ENCODE results near the gene RSRC2. TPM values are rescaled to one million over a fixed set of nuclear protein-coding genes. Genes with fewer than 3 reads are reported as not detected.
A peak's percentile ranks its signal among the peaks of the same experiment; 100 is the strongest.
"Not testable (repeated sequence)": the region's sequence is repeated elsewhere in the genome, so short reads cannot be mapped to it uniquely, and the experiment has no call there.

Gene RSRC2
- total RNA-seq, 1 donor from 2014 or later = 31.7 TPM

GRCh38 chr12:122484385-122484784, 42.4 kb downstream of the RSRC2 start:
- not testable (repeated sequence) for ATAC-seq

DNA sequence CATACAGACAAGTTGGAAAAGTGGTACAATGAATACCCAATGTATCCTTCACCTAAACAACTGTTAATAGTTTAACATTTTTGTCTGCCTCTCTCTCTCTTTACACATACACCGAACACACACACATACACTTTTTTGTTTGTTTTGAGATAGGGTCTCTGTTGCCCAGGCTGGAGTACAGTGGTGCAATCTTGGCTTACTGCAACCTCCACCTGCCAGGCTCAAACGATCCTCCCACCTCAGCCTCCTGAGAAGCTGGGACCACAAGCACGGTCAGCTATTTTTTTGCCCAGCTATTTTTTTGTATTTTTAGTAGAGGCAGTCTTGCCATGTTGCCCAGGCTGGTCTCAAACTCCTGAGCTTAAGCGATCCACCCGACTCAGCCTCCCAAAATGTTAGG, 42.8 kb downstream of the RSRC2 start:
- ATAC-seq = no peak

DNA sequence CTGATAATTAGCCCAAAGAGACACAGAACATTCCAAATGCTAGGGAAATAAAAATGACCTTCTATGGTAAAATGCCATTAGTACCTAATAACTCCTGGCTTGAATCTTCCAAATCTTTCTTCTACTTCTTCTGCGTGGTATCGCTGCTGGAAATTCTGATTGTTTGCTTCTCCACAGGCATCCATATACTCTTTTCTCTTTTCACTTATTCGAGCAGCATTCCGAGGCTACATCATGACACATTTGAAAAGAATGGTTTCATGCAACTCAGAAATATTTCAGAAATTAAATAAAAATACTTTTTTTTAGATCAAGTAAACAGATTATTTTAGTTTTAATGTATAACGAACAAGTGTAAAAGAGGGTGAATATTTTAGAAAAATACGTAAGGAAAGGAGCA, 44.9 kb downstream of the RSRC2 start:
- ATAC-seq = no peak

DNA sequence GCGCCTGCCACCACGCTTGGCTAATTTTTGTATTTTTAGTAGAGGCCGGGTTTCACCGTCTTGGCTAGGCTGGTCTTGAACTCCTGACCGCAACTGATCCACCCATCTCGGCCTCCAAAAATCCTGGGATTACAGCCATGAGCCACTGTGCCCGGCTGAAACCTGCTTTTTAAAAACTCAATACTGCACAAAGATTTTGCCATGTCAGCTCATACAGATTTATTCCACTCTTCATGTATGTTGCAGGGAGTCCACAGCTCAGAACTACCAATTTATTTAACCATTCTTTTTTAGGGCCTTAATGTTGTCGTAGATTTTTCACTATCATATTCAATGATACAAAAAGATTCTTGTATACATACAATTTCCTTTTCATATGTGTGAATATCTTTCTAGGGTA, 46.0 kb downstream of the RSRC2 start:
- no peak for ATAC-seq

GRCh38 chr12:122474324-122474716, 52.4 kb downstream of the RSRC2 start:
- no peak for ATAC-seq

DNA sequence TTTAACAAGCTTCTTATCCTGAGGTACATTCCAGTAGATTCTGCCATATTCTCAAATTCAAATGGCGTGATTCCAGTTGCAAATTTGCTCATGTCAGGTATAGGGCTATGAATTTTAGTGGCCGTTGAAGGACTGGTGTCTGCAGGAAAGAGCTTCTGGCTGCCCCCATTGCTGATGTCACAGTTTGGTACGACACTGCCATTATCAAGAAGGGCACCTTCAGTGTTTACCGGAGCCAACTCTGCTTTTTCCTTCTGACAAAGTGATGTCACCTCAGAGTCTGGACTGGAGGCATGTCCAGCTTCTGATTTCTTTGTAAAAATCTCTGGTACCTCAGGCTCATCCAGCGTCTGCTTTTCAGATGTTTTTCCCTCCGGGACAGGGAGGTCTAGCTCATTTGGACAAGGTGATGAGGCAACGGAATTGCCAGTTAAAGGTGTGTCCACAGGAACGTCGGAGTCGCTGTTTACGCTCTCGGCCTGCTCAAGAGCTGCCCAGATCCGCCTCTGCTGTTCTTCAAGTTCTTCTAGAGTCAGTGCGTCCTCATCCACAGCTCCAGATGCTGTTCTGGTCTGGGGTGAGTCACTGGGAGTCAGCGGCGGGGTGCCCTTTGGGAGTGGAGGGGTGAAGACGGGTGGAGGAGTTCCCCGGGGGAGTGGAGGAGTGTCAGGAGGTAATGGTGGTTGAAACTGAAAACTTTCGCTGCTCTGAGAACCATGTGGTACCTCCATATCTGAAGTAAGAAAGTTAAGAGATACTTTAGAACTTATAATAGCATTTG, 53.0 kb downstream of the RSRC2 start:
- peak; percentile 98 for ATAC-seq

- no peak for ATAC-seq
Observed at GRCh38 chr12:122471324-122472226, 55.2 kb downstream of the RSRC2 start.

DNA sequence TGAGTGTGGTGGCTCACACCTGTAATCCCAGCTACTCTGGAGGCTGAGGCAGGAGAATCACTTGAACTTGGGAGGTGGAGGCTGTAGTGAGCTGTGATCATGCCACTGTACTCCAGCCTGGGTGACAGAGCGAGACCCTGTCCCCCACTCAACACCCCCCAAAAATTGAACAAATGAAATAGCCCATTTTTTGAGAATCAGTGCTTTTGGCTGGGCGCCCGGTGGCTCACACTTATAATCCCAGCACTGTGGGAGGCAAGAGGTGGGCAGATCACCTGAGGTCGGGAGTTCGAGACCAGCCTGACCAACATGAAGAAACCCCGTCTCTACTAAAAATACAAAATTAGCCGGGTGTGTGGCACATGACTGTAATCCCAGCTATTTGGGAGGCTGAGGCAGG, 56.2 kb downstream of the RSRC2 start:
- not testable (repeated sequence) for ATAC-seq

DNA sequence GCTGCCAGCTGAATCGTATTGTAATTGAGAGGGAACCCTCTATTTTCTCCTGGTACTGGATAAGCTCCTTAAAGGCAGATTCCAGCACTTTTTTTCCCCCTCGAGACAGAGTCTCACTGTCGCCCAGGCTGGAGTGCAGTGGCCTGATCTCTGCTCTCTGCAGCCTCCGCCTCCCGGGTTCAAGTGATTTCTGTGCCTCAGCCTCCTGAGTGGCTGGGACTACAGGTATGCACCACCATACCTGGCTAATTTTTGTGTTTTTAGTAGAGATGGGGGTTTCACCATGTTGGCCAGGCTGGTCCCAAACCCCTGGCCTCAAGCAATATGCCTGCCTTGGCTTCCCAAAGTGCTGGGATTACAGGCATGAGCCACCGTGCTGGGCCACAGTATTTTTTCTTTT, 56.9 kb downstream of the RSRC2 start:
- not testable (repeated sequence) for ATAC-seq

- ATAC-seq = peak; percentile 84
Observed at GRCh38 chr12:122467983-122468382, 58.8 kb downstream of the RSRC2 start.

DNA sequence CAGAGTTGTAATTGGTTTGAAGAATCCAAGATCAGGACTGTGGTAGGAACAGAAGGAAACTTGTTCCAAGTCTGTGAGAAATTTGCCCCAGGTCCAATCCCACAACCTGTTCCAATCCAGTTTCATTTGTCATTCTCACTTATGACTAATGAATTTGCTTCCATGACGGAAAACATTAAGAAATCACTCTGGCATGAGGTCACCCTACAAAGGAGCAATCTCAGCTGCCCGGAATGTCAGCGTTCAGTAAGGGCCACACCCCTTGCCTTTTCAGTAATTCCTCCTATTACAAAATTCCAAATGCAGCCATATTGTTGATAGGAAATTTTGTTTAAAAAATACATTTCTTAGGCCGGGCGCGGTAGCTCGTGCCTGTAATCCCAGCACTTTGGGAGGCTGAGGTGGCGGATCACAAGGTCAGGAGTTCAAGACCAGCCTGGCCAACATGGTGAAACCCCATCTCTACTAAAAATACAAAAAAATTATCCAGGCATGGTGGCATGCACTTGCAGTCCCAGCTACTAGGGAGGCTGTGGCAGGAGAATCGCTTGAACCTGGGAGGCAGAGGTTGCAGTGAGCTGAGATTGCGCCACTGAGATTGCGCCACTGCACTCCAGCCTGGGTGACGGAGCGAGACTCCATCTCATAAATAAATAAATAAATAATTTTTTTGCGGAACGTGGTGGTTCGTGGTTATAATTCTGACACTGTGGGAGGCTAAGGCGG, 62.3 kb downstream of the RSRC2 start:
- peak; percentile 91 for ATAC-seq

GRCh38 chr12:122460641-122461040, 66.1 kb downstream of the RSRC2 start:
- no peak for ATAC-seq

DNA sequence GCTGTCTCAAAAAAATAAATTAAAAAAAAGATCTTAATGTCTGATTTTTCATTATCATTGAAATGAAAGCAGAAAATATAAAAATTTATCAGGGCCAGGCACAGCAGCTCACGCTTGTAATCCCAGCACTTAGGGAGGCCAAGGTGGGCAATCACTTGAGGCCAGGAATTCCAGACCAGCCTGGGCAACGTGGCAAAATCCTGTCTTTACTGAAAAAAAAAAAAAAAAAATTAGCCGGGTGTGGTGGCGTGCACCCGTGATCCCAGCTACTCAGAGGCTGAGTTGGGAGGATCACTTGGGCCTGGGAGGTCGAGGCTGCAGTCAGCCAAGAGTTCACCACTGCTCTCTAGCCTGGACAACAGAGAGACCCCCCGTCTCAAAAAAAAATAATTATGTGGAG, 66.7 kb downstream of the RSRC2 start:
- ATAC-seq = no peak

- ATAC-seq = no peak
Observed at GRCh38 chr12:122459211-122459610, 67.5 kb downstream of the RSRC2 start.

- ATAC-seq = no peak
Observed at GRCh38 chr12:122458105-122459035, 68.4 kb downstream of the RSRC2 start.

DNA sequence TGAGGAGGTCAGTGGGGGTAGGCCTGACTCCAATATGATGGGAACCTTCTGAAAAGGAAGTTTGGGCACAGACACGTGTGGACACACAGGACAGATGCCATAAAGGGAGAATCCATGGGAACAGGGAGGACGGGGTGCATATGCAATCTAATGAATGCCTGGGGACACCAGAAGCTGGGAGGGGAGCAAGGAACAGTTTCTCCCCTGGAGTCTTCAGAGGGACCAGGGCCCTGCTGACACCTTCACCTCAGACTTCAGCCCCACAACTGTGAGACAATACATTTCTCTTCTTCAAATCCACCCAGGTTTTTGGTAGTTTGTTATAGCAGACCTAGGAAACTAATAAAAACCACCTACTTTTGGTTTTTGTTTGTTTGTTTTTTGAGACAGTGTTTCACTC, 69.1 kb downstream of the RSRC2 start:
- ATAC-seq = no peak

- no peak for ATAC-seq
Observed at GRCh38 chr12:122454739-122455138, 72.0 kb downstream of the RSRC2 start.

DNA sequence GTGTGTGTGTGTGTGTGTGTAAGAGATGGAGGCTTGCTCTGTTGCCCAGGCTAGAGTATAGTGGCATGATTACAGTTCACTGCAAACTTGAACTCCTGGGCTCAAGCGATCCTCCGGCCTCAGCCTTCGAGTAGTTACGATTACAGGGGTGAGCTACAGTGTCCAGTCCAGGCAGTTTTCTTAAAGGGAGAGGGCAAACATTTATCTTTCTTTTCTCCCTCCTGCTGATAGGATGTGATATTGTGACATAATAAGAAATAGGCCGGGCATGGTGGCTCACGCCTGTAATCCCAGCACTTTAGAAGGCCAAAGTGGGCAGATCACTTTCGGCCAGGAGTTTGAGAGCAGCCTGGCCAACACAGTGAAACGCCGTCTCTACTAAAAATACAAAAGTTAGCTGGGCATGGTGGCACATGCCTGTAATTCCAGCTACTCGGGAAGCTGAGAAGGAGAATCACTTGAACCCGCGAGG, 72.5 kb downstream of the RSRC2 start:
- ATAC-seq = no peak

All from esophagus mucosa (tissue), 1 donor.